HCT116 (cell line): Measurements from ENCODE around the gene NACC2. TPM values are rescaled to one million over a fixed set of nuclear protein-coding genes. Genes with fewer than 3 reads are reported as not detected.

Experiments
- ATAC-seq: fragments of 200-7000 bp; cut with Tn5 transposase; 2 replicates; pipeline ENCODE4 v1.9.1; 2020; ENCODE audit warnings: mild to moderate bottlenecking, moderate library complexity
- BruUV-seq: library from RNA; stranded (reverse); fragments of 400-500 nt; replicated peaks from 2 replicates; lab custom pipeline; 2021; lab: Mats Ljungman, UMichigan
- CTCF ChIA-PET: fragments of 300-600 bp; sonication (Branson Sonifier 250); formaldehyde crosslinking; loops from one replicate; lab custom pipeline; 2021; ENCODE audit warnings: antibody characterized with exemption; lab: Charles Lee
- POLR2A ChIA-PET: fragments of 300-600, 350-600 bp; sonication (Branson Sonifier 250); formaldehyde crosslinking; loops from one replicate; lab custom pipeline; 2021; ENCODE audit warnings: antibody characterized with exemption; lab: Charles Lee
- RAD21 ChIA-PET, 2 experiments: fragments of 300-600 bp; sonication (Branson Sonifier 250); formaldehyde crosslinking; loops; one replicate each; lab custom pipeline; 2023; ENCODE audit warnings: low total read pairs in 2 of 2; ENCODE audit not compliant: uncharacterized antibody in 2 of 2, unreplicated experiment in 2 of 2, low non-redundant PET in 1 of 2; lab: Charles Lee
- DNase-seq: peaks from one replicate; pipeline ENCODE4 v3.0.0-alpha.2; 2010; ENCODE audit warnings: low read depth, low spot score
- H2AFZ ChIP-seq: fragments of 200-600 bp; shearing (Covaris generic), sonication (generic); 2 replicates; pipeline ENCODE4 v1.6.1; 2017; ENCODE audit warnings: low read depth, mixed run types, mixed read lengths, antibody characterized with exemption, low read length; ENCODE audit not compliant: poor library complexity, severe bottlenecking
- H3K27ac ChIP-seq: 2 replicates; pipeline ENCODE4 v1.5.1; 2012; ENCODE audit warnings: low read depth, low read length
- H3K27me3 ChIP-seq: fragments of 200-600 bp; sonication (generic); 2 replicates; pipeline ENCODE4 v1.6.1; 2016; ENCODE audit warnings: mixed run types, low read length, mixed read lengths; ENCODE audit not compliant: insufficient read depth
- H3K36me3 ChIP-seq, 2 experiments: fragments of 200-500 bp in 1 of 2; fragments of 200-600 bp in 1 of 2; sonication (Bioruptor generic) in 1 of 2; sonication (generic) in 1 of 2; 2 replicates each; pipeline versions ENCODE4 v1.5.1 to v1.6.1; 2014 to 2016; ENCODE audit warnings: low read length in 2 of 2, inconsistent platforms in 1 of 2, mixed read lengths in 1 of 2, mixed run types in 1 of 2; ENCODE audit not compliant: insufficient read depth in 2 of 2, control insufficient read depth in 1 of 2
- H3K4me1 ChIP-seq, 2 experiments: fragments of 200-600 bp in 1 of 2; sonication (generic) in 1 of 2; 2 replicates each; pipeline versions ENCODE4 v1.5.1 to v1.6.1; 2012 to 2017; ENCODE audit warnings: low read length in 2 of 2, inconsistent platforms in 1 of 2, mild to moderate bottlenecking in 1 of 2, mixed read lengths in 1 of 2, mixed run types in 1 of 2, moderate library complexity in 1 of 2; ENCODE audit not compliant: insufficient read depth in 2 of 2, control insufficient read depth in 1 of 2
- H3K4me2 ChIP-seq: fragments of 200-600 bp; sonication (generic); 2 replicates; pipeline ENCODE4 v1.6.1; 2017; ENCODE audit warnings: mixed run types, low read length, mixed read lengths
- H3K4me3 ChIP-seq, 2 experiments: fragments of 200-600 bp in 1 of 2; sonication (generic) in 1 of 2; replicated peaks in 1 of 2; 2 replicates each; pipeline ENCODE4 v1.5.1; 2011 to 2016; ENCODE audit warnings: low read length in 2 of 2, control low read depth in 1 of 2, low read depth in 1 of 2, mild to moderate bottlenecking in 1 of 2, mixed read lengths in 1 of 2, mixed run types in 1 of 2
- H3K79me2 ChIP-seq: fragments of 200-600 bp; sonication (generic); 2 replicates; pipeline ENCODE4 v1.6.1; 2017; ENCODE audit warnings: mild to moderate bottlenecking, mixed run types, low read length, moderate library complexity, mixed read lengths; ENCODE audit not compliant: insufficient read depth
- H3K9ac ChIP-seq: fragments of 200-600 bp; sonication (generic); 2 replicates; pipeline ENCODE4 v1.6.1; 2016; ENCODE audit warnings: low read length, mixed read lengths
- H3K9me2 ChIP-seq: fragments of 200-600 bp; sonication (generic), shearing (Covaris generic); 2 replicates; pipeline ENCODE4 v1.6.1; 2017; ENCODE audit warnings: mixed run types, mild to moderate bottlenecking, moderate library complexity; ENCODE audit not compliant: insufficient read depth
- H3K9me3 ChIP-seq, 2 experiments: fragments of 200-500 bp in 1 of 2; fragments of 200-600 bp in 1 of 2; sonication (Bioruptor generic) in 1 of 2; sonication (generic) in 1 of 2; 2 replicates each; pipeline ENCODE4 v1.6.1; 2014 to 2017; ENCODE audit warnings: low read length in 2 of 2, mixed read lengths in 2 of 2, inconsistent platforms in 1 of 2, low read depth in 1 of 2, mild to moderate bottlenecking in 1 of 2, mixed run types in 1 of 2, moderate library complexity in 1 of 2; ENCODE audit not compliant: control insufficient read depth in 1 of 2, insufficient read depth in 1 of 2
- H4K20me1 ChIP-seq: fragments of 200-600 bp; sonication (generic), shearing (Covaris generic); 2 replicates; pipeline ENCODE4 v1.6.1; 2017; ENCODE audit warnings: mixed run types, mild to moderate bottlenecking, moderate library complexity; ENCODE audit not compliant: insufficient read depth
- ELF1 ChIP-seq: IDR thresholded peaks from 2 replicates; pipeline ENCODE4 v1.6.1; 2012; ENCODE audit warnings: low read depth, borderline replicate concordance
- FOSL1 ChIP-seq: IDR thresholded peaks from 2 replicates; pipeline ENCODE4 v1.6.1; 2012; ENCODE audit warnings: low read depth
- JUND ChIP-seq: IDR thresholded peaks from 2 replicates; pipeline ENCODE4 v1.6.1; 2012
- REST ChIP-seq: IDR thresholded peaks from 2 replicates; pipeline ENCODE4 v1.6.1; 2012; ENCODE audit warnings: low read depth
- SIN3A ChIP-seq: IDR thresholded peaks from 2 replicates; pipeline ENCODE4 v1.6.1; 2012; ENCODE audit warnings: low read depth
- ZFX ChIP-seq: fragments of 450-650 bp; IDR thresholded peaks from 2 replicates; pipeline ENCODE4 v1.6.1; 2017
- intact Hi-C: fragments of 100-400 bp; cut with micrococcal nuclease; formaldehyde crosslinking; loops from 2 replicates; pipeline ENCODE4 v1.10.0; 2022
- total RNA-seq: library from RNA; stranded (reverse); gene quantifications from one replicate; pipeline ENCODE4 v1.2.1, GENCODE V29; 2021; ENCODE audit not compliant: unreplicated experiment

Gene NACC2
- total RNA-seq, 1 experiment from 2014 or later = 27.8 TPM

- no peaks in the 10 kb centered on the region for H3K9me2 ChIP-seq
- no peaks in the 10 kb centered on the region for H3K36me3 ChIP-seq
- no peaks in the 10 kb centered on the region for H4K20me1 ChIP-seq
- POLR2A ChIA-PET = interaction anchor here (1.0 to 1.5 kb wide), 2 partner anchors 9 to 21 kb away, joined by 3 to 8 read pairs; no protein-coding TSS in a partner anchor
- H3K9me3 ChIP-seq = no peaks in the 10 kb centered on the region
- H2AFZ ChIP-seq = no peak overlapping the region
- H3K79me2 ChIP-seq = peaks cover 25% of the 10 kb centered on the region; the same call in 1 of the 2 replicates
- ATAC-seq (peak; percentile 13), DNase-seq (no peak)
- intact Hi-C loops = no loop called here
- TF ChIP-seq REST = no peak
- no peak for TF ChIP-seq JUND
- TF ChIP-seq FOSL1 = no peak
- TF ChIP-seq ELF1 = no peak
- TF ChIP-seq SIN3A = no peak
- peak; percentile 95; the same call in 1 of the 2 replicates for TF ChIP-seq ZFX
- peaks cover 17 to 51% of the 10 kb centered on the region in 2 experiments for H3K4me1 ChIP-seq
- H3K27ac ChIP-seq = peak overlapping the region; percentile 100
- RAD21 ChIA-PET = interaction anchor here (0.6 to 1.3 kb wide), 3 partner anchors 9 to 24 kb away, joined by 3 to 4 read pairs (median 3); no protein-coding TSS in a partner anchor
- peak overlapping the region; percentile 97 for H3K9ac ChIP-seq
- no TSS peak for BruUV-seq
- peak overlapping the region; percentile 74 to 87 for H3K4me3 ChIP-seq
- H3K4me2 ChIP-seq = peak overlapping the region; percentile 99
- H3K27me3 ChIP-seq = no peaks in the 10 kb centered on the region
- CTCF ChIA-PET = interaction anchor here (1.3 to 1.7 kb wide), 2 partner anchors 28 to 151 kb away, joined by 3 to 9 read pairs; no protein-coding TSS in a partner anchor
Observed at GRCh38 chr9:136117916-136118319, 22.8 kb upstream of the NACC2 start.
